ENCODE measurements around the gene CUL9.

Gene CUL9

GRCh38 chr6:43262780-43263313 lies 80.9 kb downstream of the CUL9 start:
- DNase-seq (ENCODE audit: extremely low read depth, insufficient read length), result no peak
- Histone ChIP-seq H3K36me3 (ENCODE audit: control insufficient read depth, insufficient read depth, low read length) (no peaks in the 10 kb centered on the region), H3K27me3 (replicated peaks; ENCODE audit: control insufficient read depth, insufficient read depth, low read length) (no peaks in the 10 kb centered on the region), H3K4me3 (replicated peaks; ENCODE audit: low read depth, low read length) (no peak overlapping the region)
- TF ChIP-seq CTCF (IDR thresholded peaks at IDR 0.05; ENCODE audit: insufficient read depth, low read length, poor library complexity, severe bottlenecking), result no peak

GRCh38 chr6:43263314-43264178 lies 81.5 kb downstream of the CUL9 start:
- H3K36me3 ChIP-seq (ENCODE audit: control insufficient read depth, insufficient read depth, low read length), result no peaks in the 10 kb centered on the region
- H3K27me3 ChIP-seq (replicated peaks; ENCODE audit: control insufficient read depth, insufficient read depth, low read length), result no peaks in the 10 kb centered on the region
- no peak overlapping the region for H3K4me3 ChIP-seq (replicated peaks; ENCODE audit: low read depth, low read length)
- TF ChIP-seq CTCF (IDR thresholded peaks at IDR 0.05; ENCODE audit: insufficient read depth, low read length, poor library complexity, severe bottlenecking), result peak; percentile 90
- peak; percentile 53 for DNase-seq (ENCODE audit: extremely low read depth, insufficient read length)

DNA sequence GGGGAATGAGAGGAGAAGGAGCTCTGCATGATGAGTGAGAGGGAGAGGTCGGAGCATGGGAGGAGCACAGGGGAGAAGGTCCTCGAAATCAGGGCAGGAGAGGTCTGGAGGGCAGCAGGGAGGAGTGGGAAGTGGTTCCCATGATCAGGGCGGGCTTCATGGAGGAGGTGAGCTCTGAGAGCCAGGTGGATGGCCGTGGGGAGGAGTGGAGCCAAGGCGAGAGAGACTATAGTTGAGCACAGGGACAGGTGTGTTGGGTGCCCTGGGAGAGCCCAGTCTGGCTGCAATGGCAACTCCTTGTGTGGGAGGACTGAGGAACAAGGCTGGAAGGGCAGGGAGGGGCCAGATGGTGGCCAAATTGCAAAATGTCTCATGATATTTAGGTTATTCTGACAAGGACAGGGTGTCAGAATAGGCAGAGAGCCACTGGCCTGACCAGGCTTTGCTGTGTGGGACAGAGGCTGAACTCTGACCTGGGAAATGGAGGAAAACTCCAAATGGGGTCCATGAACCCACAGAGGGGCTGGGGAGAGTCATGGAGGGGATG lies 82.7 kb downstream of the CUL9 start:
- DNase-seq (ENCODE audit: extremely low read depth, insufficient read length), result no peak
- Histone ChIP-seq H3K27me3 (replicated peaks; ENCODE audit: control insufficient read depth, insufficient read depth, low read length) (no peaks in the 10 kb centered on the region), H3K36me3 (ENCODE audit: control insufficient read depth, insufficient read depth, low read length) (no peaks in the 10 kb centered on the region), H3K4me3 (replicated peaks; ENCODE audit: low read depth, low read length) (no peak overlapping the region)
- TF ChIP-seq CTCF (IDR thresholded peaks at IDR 0.05; ENCODE audit: insufficient read depth, low read length, poor library complexity, severe bottlenecking), result no peak

DNA sequence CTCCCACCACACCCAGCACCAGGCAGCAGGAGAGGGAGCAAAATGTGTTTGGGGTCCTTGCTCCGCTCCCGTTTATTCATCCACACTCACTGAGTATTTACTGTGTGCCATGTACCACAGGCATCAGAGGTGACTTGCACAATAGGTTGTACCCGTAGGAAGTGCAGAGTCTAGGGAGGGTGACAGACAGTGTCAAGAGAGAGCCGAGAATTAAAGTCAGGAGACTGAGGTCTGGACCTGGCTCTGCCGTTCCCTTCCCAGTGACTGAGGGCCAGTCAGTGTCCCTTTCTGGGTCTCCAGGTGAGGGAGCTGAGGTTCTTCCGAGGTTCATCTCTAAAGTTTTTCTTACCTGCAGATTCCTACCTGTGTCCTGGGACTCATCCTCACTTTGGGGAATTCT lies 83.6 kb downstream of the CUL9 start:
- no peak overlapping the region for H3K4me3 ChIP-seq (replicated peaks; ENCODE audit: low read depth, low read length)
- TF ChIP-seq CTCF (IDR thresholded peaks at IDR 0.05; ENCODE audit: insufficient read depth, low read length, poor library complexity, severe bottlenecking), result no peak

DNA sequence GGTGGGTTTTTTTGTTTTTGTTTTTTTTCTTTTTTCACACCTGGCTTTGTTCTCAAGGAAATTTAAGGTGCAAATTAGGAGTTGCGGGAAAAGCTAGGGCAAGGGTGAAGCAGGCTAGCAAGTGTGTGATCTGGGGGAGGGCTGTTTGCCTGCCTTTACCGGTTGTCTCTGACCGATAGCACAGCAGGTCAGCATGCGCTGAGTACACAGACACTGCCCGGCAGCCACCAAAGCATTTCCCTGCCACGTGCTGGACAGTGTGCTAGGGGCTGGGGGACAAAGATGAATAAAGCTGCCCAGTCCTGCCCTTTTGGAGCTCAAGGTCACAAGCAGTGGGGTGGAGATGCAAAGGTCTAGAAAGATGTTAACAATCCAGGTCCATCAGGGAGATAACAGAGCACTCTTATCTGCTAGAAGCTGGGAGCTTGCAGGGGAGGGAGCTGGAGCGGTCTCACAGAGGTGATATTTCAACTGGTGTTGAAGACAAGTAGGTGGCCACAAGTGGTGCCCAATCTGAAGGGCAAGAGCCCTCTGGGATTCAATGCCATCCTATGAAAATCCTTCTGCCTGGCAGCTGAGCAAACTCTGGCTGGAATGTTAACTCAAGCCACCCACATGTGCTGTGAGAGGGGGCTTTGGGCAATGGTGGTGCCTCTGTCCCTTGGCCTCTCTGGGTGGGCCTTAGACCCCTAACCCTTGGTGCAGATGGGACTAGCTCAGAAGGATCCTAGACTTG lies 85.8 kb downstream of the CUL9 start:
- no peak overlapping the region for H3K4me3 ChIP-seq (replicated peaks; ENCODE audit: low read depth, low read length)
- no peaks in the 10 kb centered on the region for H3K36me3 ChIP-seq (ENCODE audit: control insufficient read depth, insufficient read depth, low read length)
- DNase-seq (ENCODE audit: extremely low read depth, insufficient read length), result no peak
- H3K27me3 ChIP-seq (replicated peaks; ENCODE audit: control insufficient read depth, insufficient read depth, low read length), result no peaks in the 10 kb centered on the region
- TF ChIP-seq CTCF (IDR thresholded peaks at IDR 0.05; ENCODE audit: insufficient read depth, low read length, poor library complexity, severe bottlenecking), result no peak

More for the DNA sequence above, 83.6 kb downstream of the CUL9 start:
- Histone ChIP-seq H3K27me3 (replicated peaks; ENCODE audit: control insufficient read depth, insufficient read depth, low read length) (no peaks in the 10 kb centered on the region), H3K36me3 (ENCODE audit: control insufficient read depth, insufficient read depth, low read length) (no peaks in the 10 kb centered on the region)
- no peak for DNase-seq (ENCODE audit: extremely low read depth, insufficient read length)
